Calu3 (cell line): ENCODE results near the gene CPNE9. TPM values are rescaled to one million over a fixed set of nuclear protein-coding genes. Genes with fewer than 3 reads are reported as not detected.

Experiments
- BruUV-seq: library from RNA; stranded (reverse); fragments of 400-500 nt; replicated peaks from 2 replicates; lab custom pipeline; 2021; lab: Mats Ljungman, UMichigan
- CTCF ChIA-PET: fragments of 300-600 bp; sonication (Branson Sonifier 250); formaldehyde crosslinking; loops from one replicate; lab custom pipeline; 2022; ENCODE audit warnings: antibody characterized with exemption; lab: Charles Lee
- DNase-seq: peaks from one replicate; pipeline ENCODE4 v3.0.0; 2022
- H3K27ac Mint-ChIP-seq: one replicate; pipeline ENCODE4 v1.8.0; 2022; ENCODE audit warnings: mixed read lengths; ENCODE audit not compliant: unreplicated experiment
- H3K27me3 Mint-ChIP-seq: one replicate; pipeline ENCODE4 v1.8.0; 2022; ENCODE audit warnings: mixed read lengths; ENCODE audit not compliant: unreplicated experiment
- H3K36me3 Mint-ChIP-seq: one replicate; pipeline ENCODE4 v1.8.0; 2022; ENCODE audit warnings: mild to moderate bottlenecking, moderate library complexity, mixed read lengths; ENCODE audit not compliant: insufficient read depth, unreplicated experiment
- H3K4me1 Mint-ChIP-seq: one replicate; pipeline ENCODE4 v1.8.0; 2022; ENCODE audit warnings: mild to moderate bottlenecking, low read depth, mixed read lengths; ENCODE audit not compliant: unreplicated experiment
- H3K4me3 Mint-ChIP-seq: one replicate; pipeline ENCODE4 v1.8.0; 2022; ENCODE audit warnings: mild to moderate bottlenecking, low read depth, moderate library complexity, mixed read lengths; ENCODE audit not compliant: unreplicated experiment
- H3K9me3 Mint-ChIP-seq: one replicate; pipeline ENCODE4 v1.8.0; 2022; ENCODE audit warnings: low read depth, mixed read lengths; ENCODE audit not compliant: unreplicated experiment
- CTCF ChIP-seq: fragments of 200-600 bp; IDR thresholded peaks from one replicate; pipeline ENCODE4 v1.8.0; 2022; ENCODE audit warnings: antibody characterized with exemption; ENCODE audit not compliant: unreplicated experiment
- intact Hi-C: fragments of 100-400 bp; cut with micrococcal nuclease; formaldehyde crosslinking; loops from one replicate; pipeline ENCODE4 v1.10.0; 2022; ENCODE audit not compliant: unreplicated experiment
- total RNA-seq: library from RNA; stranded (reverse); gene quantifications from 2 replicates; pipeline ENCODE4 v1.2.3, GENCODE V29; 2022

The CPNE9 gene
- total RNA-seq, 1 experiment from 2014 or later = not detected

GRCh38 chr3:9746330-9746729, 42.7 kb downstream of the CPNE9 start:
- Mint-ChIP-seq H3K4me1 (peaks cover 7% of the 10 kb centered on the region), H3K9me3 (no peaks in the 10 kb centered on the region), H3K4me3 (no peak overlapping the region), H3K36me3 (peaks cover 28% of the 10 kb centered on the region), H3K27me3 (no peaks in the 10 kb centered on the region), H3K27ac (no peak overlapping the region)
- intact Hi-C loops = no loop called here
- CTCF ChIA-PET = no interaction called here
- DNase-seq = no peak
- BruUV-seq = no TSS peak
- no peak for TF ChIP-seq CTCF

- H3K27ac Mint-ChIP-seq = no peak overlapping the region
- H3K9me3 Mint-ChIP-seq = no peaks in the 10 kb centered on the region
- BruUV-seq = no TSS peak
- peaks cover 7% of the 10 kb centered on the region for H3K4me1 Mint-ChIP-seq
- H3K36me3 Mint-ChIP-seq = peaks cover 35% of the 10 kb centered on the region
- no peaks in the 10 kb centered on the region for H3K27me3 Mint-ChIP-seq
- H3K4me3 Mint-ChIP-seq = no peak overlapping the region
- DNase-seq = no peak
- intact Hi-C loops = no loop called here
- CTCF ChIA-PET = no interaction called here
- no peak for TF ChIP-seq CTCF
Measured at GRCh38 chr3:9747267-9747666, 43.6 kb downstream of the CPNE9 start.

- CTCF ChIA-PET = no interaction called here
- Mint-ChIP-seq H3K27me3 (no peaks in the 10 kb centered on the region), H3K9me3 (no peaks in the 10 kb centered on the region), H3K27ac (no peak overlapping the region), H3K4me3 (no peak overlapping the region), H3K4me1 (peaks cover 7% of the 10 kb centered on the region), H3K36me3 (peaks cover 35% of the 10 kb centered on the region)
- no peak for TF ChIP-seq CTCF
- no peak for DNase-seq
- intact Hi-C loops = no loop called here
- BruUV-seq = no TSS peak
Measured at GRCh38 chr3:9748031-9748430, 44.4 kb downstream of the CPNE9 start.

GRCh38 chr3:9749296-9749644, 45.6 kb downstream of the CPNE9 start:
- no peaks in the 10 kb centered on the region for H3K27me3 Mint-ChIP-seq
- TF ChIP-seq CTCF = no peak
- H3K36me3 Mint-ChIP-seq = peaks cover 32% of the 10 kb centered on the region
- H3K27ac Mint-ChIP-seq = peak overlapping the region; percentile 76
- peak overlapping the region; percentile 88 for H3K4me3 Mint-ChIP-seq
- intact Hi-C loops = no loop called here
- H3K9me3 Mint-ChIP-seq = no peaks in the 10 kb centered on the region
- CTCF ChIA-PET = interaction anchor here (0.6 to 1.4 kb wide), 5 partner anchors 19 to 369 kb away, joined by 3 to 5 read pairs (median 3); no protein-coding TSS in a partner anchor
- no TSS peak for BruUV-seq
- H3K4me1 Mint-ChIP-seq = peaks cover 7% of the 10 kb centered on the region
- no peak for DNase-seq
